ENCODE measurements around the gene APOBEC2. TPM values are rescaled to one million over a fixed set of nuclear protein-coding genes. Genes with fewer than 3 reads are reported as not detected.
"Not testable (repeated sequence)": the region's sequence is repeated elsewhere in the genome, so short reads cannot be mapped to it uniquely, and the experiment has no call there.

APOBEC2 gene
- total and polyA plus RNA-seq, 8 donors, result 0.29 to 1.3 (median 0.75) TPM; not detected in 1

DNA sequence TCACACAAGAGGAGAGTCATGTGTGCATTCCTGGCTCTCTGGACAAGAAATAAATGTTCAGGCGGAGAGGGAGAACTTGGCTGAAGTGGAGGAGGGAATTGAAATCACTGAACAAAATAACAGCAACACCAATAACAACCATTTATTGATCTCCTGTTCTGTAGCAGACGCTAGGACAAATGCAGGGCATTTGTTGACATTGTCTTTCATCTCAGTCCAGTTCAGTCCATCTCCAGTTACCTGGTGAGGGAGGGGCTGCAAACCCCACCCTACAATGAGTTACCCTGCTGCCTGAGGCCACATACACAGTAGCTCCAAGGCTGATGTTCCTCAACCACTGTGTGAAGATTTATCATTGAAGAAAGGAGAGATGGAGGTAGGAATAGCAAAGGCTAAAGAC is 41.3 kb upstream of the APOBEC2 start:
- H3K4me3 ChIP-seq, result no peak overlapping the region
- H3K27me3 ChIP-seq, result no peaks in the 10 kb centered on the region
- no peak for ATAC-seq
- H3K36me3 ChIP-seq, result no peaks in the 10 kb centered on the region
- TF ChIP-seq, protein P1, sequence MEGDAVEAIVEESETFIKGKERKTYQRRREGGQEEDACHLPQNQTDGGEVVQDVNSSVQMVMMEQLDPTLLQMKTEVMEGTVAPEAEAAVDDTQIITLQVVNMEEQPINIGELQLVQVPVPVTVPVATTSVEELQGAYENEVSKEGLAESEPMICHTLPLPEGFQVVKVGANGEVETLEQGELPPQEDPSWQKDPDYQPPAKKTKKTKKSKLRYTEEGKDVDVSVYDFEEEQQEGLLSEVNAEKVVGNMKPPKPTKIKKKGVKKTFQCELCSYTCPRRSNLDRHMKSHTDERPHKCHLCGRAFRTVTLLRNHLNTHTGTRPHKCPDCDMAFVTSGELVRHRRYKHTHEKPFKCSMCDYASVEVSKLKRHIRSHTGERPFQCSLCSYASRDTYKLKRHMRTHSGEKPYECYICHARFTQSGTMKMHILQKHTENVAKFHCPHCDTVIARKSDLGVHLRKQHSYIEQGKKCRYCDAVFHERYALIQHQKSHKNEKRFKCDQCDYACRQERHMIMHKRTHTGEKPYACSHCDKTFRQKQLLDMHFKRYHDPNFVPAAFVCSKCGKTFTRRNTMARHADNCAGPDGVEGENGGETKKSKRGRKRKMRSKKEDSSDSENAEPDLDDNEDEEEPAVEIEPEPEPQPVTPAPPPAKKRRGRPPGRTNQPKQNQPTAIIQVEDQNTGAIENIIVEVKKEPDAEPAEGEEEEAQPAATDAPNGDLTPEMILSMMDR (IDR thresholded peaks at IDR 0.05), result no peak
- intact Hi-C loops (cut with DNase I), result no loop called here
- no peaks in the 10 kb centered on the region for H3K4me1 ChIP-seq
- no peaks in the 10 kb centered on the region for H3K9me3 ChIP-seq
- DNase-seq, result no peak
- no peak overlapping the region for H3K27ac ChIP-seq

DNA sequence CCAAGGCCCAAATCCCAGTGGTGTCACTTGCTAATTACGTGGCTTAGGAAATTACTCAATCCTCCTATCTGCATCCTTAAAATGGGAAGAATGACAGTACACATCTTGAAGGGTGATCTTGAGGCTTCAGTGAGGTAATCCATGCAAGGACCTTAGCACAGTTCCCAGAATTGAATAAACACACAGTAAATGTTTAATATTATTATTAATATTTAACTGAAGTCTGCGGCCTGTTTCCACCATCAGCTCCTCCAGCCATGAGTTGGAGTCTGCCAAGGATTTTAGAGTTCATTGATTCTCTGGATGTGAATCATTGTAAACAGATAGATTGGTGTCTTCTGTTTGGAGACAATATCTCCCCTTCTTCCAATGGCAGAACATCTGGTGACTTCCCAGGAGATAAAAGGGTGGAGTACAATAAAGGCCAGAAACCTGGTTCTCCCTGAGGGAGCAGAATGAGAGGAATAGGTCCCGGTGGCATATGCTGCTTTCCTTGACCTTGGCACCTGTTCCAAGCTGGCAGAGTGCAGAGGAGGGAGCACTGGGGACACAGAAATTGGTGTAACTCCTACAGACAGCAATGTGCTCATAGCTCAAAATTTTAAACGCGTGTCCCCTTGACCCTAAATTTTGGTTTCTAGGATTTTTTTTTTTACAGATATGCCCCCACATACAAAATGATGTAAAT is 39.4 kb upstream of the APOBEC2 start:
- intact Hi-C loops (cut with DNase I), result no loop called here
- DNase-seq, result no peak
- Histone ChIP-seq H3K36me3 (no peaks in the 10 kb centered on the region), H3K27ac (no peak overlapping the region), H3K27me3 (no peaks in the 10 kb centered on the region), H3K4me3 (no peak overlapping the region), H3K4me1 (no peaks in the 10 kb centered on the region), H3K9me3 (no peaks in the 10 kb centered on the region)
- ATAC-seq, result no peak
- TF ChIP-seq, protein P1 (IDR thresholded peaks at IDR 0.05), result no peak

DNA sequence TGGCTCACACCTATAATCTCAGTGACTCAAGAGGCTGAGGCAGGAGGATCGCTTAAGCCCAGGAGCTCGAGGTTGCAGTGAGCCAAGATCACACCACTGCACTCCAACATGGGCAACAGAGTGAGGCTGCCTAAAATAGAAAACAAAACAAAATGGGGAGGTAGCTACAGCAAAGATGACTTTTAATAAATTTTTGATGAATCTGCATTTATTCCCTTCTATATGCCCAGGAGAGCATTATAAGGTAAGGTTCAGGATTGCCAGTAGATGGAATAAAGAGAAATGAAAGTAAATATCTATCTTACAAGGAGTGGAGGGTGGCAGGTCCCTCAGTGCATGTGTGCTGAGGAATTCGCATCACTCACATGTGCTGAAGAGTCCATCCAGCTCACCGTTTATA is 38.2 kb upstream of the APOBEC2 start:
- ATAC-seq (no peak), DNase-seq (no peak)
- no peaks in the 10 kb centered on the region for H3K4me1 ChIP-seq
- intact Hi-C loops (cut with DNase I), result no loop called here
- TF ChIP-seq, protein P1 (IDR thresholded peaks at IDR 0.05), result no peak
- H3K36me3 ChIP-seq, result no peaks in the 10 kb centered on the region
- no peak overlapping the region for H3K27ac ChIP-seq
- H3K4me3 ChIP-seq, result no peak overlapping the region
- H3K27me3 ChIP-seq, result no peaks in the 10 kb centered on the region
- H3K9me3 ChIP-seq, result no peaks in the 10 kb centered on the region

DNA sequence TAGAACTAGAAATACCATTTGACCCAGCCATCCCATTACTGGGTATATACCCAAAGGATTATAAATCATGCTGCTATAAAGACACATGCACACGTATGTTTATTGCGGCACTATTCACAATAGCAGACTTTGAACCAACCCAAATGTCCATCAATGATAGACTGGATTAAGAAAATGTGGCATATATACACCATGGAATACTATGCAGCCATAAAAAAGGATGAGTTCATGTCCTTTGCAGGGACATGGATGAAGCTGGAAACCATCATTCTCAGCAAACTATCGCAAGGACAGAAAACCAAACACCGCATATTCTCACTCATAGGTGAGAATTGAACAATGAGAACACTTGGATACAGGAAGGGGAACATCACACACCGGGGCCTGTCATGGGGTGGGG is 37.1 kb upstream of the APOBEC2 start:
- H3K9me3 ChIP-seq, result not testable (repeated sequence)

DNA sequence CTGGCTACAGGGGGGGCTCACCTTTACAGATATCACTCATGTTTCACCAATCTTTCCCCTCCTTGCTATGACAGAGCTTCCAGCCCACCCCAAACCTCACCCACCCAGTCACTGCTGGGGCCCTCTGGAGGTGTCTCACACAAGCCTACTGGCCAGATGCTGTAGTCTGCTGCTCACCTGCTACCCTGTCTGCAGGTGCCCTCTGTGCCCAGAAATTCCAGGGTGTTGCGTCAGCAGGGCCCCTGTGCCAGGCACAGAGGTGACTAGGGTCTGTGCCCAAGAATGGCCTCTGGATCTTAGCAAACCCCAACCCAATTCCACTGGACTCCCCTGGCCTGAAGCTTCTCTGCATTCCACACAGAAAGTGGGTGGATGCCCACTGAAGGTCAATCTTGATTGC is 35.3 kb upstream of the APOBEC2 start:
- ATAC-seq, result no peak
- H3K4me1 ChIP-seq, result no peaks in the 10 kb centered on the region
- intact Hi-C loops (cut with DNase I), result no loop called here

More for the DNA sequence above, 37.1 kb upstream of the APOBEC2 start:
- H3K27me3 ChIP-seq; H3K36me3 ChIP-seq; H3K27ac ChIP-seq; H3K4me3 ChIP-seq; DNase-seq; ATAC-seq; H3K4me1 ChIP-seq; intact Hi-C loops (cut with DNase I): not testable (repeated sequence)

More for the DNA sequence above, 35.3 kb upstream of the APOBEC2 start:
- H3K27ac ChIP-seq, result no peak overlapping the region
- H3K36me3 ChIP-seq, result no peaks in the 10 kb centered on the region
- no peaks in the 10 kb centered on the region for H3K9me3 ChIP-seq
- no peaks in the 10 kb centered on the region for H3K27me3 ChIP-seq
- no peak overlapping the region for H3K4me3 ChIP-seq
- TF ChIP-seq, protein P1 (IDR thresholded peaks at IDR 0.05), result no peak
- no peak for DNase-seq
